Epidermal melanocyte (primary cell): Measurements from ENCODE around the gene MBD2.
"Not testable (repeated sequence)": the region's sequence is repeated elsewhere in the genome, so short reads cannot be mapped to it uniquely, and the experiment has no call there.

Source experiments
- DNase-seq: peaks from one replicate; pipeline ENCODE4 v3.0.0; 2011; ENCODE audit warnings: low spot score; ENCODE audit not compliant: insufficient read length

The MBD2 gene

GRCh38 chr18:54238173-54238936 lies 13.9 kb upstream of the MBD2 start:
- no peak for DNase-seq

DNA sequence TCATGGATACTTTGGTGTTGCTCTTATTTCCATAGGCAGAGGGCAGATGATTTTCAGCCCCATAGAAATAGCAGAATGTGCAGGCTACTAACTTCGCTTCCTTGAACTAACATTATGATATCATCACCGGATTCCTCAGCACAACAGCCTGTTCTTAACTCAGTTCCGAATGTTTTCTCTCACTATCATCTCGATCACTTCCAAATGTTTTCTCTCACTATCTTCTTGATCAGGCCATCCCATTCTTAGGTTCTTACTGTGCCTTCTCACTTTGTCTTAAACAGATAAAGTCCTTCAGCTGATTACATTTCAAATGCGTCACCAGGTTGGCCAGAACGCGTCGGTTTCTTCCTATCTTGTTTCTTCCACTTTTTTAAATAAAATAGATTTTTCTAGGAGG lies 11.4 kb upstream of the MBD2 start:
- DNase-seq: no peak

- no peak for DNase-seq
These were observed 9.3 kb upstream of the MBD2 start for GRCh38 chr18:54233747-54234146.

GRCh38 chr18:54233228-54233625 lies 8.8 kb upstream of the MBD2 start:
- no peak for DNase-seq

GRCh38 chr18:54232485-54233227 lies 8.2 kb upstream of the MBD2 start:
- no peak for DNase-seq

DNA sequence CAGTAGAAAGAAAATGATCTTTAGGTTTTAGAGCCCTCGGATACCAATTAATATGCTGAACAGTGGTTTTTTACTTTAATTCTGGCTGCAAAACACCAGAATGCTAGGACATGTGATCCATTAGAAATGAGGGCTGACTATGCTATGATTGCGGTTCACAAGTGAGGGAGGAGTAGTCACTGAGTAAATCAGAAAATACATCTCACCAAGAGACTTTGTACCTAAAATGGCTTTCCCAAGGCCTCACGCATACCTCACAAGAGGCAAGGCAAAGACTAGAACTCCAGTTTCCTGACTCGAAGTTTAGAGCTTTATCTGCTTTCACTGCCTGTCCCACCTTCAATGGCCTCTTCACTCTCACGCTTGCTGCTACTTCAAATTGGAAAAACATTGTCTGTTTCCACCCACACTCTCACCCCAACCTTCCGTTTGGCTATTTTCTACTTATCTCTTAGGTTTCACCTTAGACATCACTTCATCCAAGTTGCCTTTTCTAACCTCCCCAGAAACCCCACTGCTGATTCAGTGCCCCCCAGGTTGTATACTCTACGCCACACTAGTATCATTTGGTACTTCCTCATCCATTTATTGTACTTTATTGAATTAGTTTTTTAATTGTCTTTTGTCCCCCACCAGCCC lies 5.1 kb upstream of the MBD2 start:
- DNase-seq: no peak

- no peak for DNase-seq
These were observed 3.9 kb upstream of the MBD2 start for GRCh38 chr18:54228364-54228763.

- DNase-seq: peak; percentile 37
These were observed 764 bp downstream of the MBD2 start for GRCh38 chr18:54223568-54224241.

GRCh38 chr18:54222922-54223567 lies 1.4 kb downstream of the MBD2 start:
- DNase-seq: no peak

DNA sequence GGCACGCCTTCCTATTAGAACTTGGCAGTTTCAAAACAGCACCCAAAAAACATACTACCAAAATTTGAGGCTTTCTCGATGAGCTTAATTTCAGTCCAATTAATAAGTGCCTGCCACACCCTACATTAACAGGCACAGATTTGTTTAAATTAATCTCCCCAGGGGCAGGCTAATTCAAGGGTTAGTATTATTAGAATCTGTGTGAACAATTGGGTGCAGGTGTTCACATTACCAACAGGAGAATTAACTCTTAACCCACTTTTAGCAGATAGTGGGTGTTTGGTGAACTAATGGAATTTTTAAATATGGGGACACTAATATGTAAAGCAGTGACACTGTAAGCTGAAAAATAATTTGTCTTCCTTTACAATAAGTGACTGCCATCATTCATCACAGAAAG lies 4.1 kb downstream of the MBD2 start:
- no peak for DNase-seq

- not testable (repeated sequence) for DNase-seq
These were observed 5.7 kb downstream of the MBD2 start for GRCh38 chr18:54218803-54219202.

DNA sequence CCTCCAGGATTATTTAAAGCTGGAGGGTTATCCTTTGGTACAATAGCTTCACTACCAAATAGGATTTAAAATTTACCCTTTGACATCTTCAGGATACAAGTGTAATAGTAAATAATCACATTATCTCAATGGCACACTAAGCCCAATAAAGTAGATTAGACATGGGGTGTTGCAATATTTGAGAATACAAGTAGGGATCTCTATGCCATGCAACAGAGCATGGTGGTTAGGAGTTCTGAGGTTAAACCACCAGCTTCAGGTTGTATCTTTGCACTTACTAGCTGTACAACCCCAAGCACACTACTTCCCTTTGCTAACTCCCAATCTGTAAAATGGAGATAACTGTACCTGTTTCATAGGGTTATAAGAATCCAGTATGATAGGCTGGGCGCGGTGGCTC lies 6.2 kb downstream of the MBD2 start:
- DNase-seq: no peak

- no peak for DNase-seq
These were observed 6.8 kb downstream of the MBD2 start for GRCh38 chr18:54217624-54218023.

GRCh38 chr18:54215069-54215468 lies 9.4 kb downstream of the MBD2 start:
- no peak for DNase-seq

DNA sequence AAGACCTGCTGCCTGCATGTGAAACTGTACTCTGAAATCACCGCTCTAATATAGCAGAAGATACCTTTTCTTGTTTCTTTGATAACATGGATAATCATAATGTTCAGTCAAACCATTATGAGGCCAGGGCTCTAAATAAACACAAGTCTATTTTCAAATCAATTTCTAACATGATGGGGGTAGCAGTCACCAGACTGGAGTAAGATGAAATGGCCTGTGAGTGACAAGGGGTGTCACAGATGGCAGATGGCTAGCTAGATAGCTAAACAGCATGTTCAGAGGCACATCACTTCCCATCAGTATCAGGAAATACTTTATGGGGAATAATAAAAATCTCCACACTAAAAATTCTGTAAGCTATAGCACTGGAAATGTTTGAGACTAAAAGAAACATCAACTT lies 14.0 kb downstream of the MBD2 start:
- no peak for DNase-seq

GRCh38 chr18:54209471-54210180 lies 14.8 kb downstream of the MBD2 start:
- DNase-seq: no peak

- no peak for DNase-seq
These were observed 18.0 kb downstream of the MBD2 start for GRCh38 chr18:54206447-54206846.

DNA sequence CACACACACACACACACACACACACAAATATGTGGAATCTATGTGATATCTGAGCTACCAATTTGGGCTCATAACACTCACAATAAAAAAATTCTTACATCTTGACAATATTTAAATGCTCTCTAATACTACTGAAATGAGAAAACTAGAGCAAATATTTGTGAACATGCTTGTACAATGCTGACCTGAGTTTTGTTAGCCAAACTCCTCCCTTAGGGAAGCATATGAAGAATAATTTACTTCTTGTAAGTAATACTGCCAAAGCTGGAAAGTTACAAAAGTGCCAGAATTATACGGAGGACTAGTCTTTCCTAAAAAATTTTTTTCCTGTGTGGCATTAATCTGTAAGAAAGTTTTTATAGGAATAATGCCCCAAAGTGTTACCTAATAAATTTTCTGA lies 18.5 kb downstream of the MBD2 start:
- DNase-seq: no peak

- DNase-seq: not testable (repeated sequence)
These were observed 19.0 kb downstream of the MBD2 start for GRCh38 chr18:54205448-54205847.

DNA sequence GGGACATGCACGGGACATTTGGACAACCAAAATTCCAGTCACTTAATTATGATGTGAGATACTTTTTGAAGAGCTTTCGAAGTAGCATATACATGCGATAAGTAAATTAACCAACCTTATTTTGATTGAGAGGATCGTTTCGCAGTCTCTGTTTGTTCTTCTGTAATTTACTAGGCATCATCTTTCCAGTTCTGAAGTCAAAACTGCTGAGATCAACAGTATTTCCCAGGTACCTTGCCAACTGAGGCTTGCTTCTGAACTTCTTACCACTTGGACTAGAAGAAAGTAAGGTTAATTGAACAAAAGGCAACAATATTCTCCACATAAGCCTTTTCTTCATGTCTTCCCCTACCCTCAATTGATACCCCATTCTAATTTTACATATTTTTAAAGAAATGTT lies 19.6 kb downstream of the MBD2 start:
- no peak for DNase-seq

DNA sequence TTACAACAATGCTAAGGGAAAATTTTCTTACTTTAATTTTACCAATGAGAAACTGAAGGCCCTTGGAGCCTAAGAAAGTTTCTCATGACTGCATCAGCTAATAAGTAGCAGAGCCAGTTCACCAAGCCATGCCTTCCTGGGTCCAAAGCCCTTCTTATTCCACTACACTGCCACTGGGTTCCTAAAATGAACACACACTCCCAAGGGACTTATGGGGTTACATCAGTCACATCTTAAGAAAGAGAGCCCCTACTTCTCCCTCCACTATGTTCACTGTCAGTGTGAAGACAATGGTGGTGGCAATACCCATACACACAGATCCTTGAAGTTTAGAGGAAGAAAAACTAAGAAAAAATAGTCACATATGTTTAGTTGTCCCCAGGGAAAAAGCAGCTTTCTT lies 20.6 kb downstream of the MBD2 start:
- DNase-seq: no peak
